Measurements from ENCODE around the gene MAPK4.

MAPK4 gene

DNA sequence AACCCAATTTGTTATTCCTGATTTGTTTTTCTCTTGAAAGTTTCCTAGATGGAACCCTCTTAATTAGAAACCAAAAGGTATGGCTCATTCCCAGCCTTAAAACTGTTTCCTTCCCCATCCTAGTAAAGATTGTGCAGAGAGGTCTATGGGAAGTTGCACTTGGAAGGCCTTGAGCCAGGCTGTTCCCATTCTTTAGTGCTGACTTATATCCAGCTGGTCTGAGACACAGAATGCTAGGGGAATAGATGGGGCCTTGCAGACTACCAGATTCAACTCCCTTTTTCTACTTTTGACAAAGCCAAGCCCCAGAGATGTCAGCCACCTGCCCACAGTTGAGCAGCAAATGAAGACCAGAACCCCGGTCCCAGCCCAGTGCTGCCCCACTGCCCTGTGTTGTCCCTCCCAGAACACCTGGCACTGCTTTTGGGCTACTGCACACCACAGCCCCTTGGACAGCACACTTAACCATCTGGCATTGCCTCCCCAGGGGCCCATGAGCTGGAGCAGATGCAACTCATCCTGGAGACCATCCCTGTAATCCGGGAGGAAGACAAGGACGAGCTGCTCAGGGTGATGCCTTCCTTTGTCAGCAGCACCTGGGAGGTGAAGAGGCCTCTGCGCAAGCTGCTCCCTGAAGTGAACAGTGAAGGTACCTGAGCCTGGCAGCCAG is 161.7 kb downstream of the MAPK4 start:
- no peak for DNase-seq (ENCODE audit: low read depth)

DNA sequence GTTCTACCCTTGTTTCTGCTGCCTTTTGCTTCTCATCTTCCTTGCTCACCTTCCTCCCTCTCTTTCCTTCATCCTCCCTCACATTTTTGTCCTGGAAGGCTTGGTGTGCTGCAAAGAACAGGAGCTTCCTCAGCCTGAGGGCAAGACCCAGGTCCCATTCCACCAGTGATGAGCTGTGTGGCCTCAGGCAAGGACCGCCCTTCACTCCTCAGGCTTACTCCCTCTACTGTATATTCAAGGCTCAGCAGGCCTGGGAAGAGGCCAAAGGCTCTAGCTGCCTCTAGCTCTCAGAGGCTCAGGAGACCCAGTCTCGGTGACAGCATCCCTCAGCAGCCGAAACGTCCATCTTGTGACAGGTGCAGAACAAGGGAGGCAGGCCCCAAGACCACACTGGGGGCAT is 162.4 kb downstream of the MAPK4 start:
- no peak for DNase-seq (ENCODE audit: low read depth)

DNA sequence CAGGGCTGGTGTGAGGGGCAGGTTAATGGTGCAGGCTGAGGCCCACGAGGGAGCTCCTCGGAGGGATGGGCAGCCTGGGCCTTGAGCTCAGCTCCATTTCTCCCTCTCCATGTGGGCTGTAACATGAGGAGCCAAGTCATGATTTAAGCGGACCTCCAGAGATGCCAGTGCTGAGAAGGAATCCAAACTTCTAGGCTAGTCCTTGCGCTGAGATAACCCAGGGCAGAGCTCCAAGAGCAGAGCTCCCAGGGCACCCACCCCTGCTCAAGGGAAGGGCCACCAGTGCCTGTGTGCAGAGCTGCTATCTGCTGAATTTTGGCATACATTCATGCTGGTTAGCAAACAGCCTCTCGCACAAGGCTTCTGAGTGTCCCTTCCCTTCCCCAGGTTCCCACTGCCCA is 164.9 kb downstream of the MAPK4 start:
- no peak for DNase-seq (ENCODE audit: low read depth)

DNA sequence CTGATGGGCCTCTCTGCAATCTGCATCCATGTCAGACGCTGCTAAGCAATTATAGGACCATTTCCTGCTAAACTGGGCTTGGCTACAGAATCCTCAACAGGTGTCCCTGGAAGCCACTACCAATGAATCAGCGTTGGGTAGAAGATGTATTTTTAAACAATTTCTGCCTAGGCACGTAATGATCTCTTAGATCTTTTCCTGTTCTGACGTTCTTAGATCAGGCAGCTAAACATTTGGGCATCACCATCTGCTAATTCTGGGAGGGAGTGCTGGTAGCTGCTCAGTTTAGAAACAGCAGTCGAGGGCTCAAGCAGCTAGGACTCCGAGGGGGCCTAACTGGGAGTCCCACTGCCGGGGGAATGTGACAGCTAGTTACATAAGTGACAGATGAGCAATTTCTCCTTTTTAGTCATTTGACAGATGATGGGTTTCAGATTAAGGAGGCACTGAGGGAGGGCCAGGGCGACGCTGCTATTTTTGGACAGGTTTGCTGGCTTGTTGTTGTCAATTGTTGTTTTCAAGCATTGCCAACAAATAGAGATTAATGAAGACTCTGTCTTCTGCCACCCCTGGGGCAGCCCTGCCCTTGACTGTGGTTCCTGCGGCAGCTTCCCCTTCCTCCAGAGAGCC is 167.2 kb downstream of the MAPK4 start:
- no peak for DNase-seq (ENCODE audit: low read depth)

DNA sequence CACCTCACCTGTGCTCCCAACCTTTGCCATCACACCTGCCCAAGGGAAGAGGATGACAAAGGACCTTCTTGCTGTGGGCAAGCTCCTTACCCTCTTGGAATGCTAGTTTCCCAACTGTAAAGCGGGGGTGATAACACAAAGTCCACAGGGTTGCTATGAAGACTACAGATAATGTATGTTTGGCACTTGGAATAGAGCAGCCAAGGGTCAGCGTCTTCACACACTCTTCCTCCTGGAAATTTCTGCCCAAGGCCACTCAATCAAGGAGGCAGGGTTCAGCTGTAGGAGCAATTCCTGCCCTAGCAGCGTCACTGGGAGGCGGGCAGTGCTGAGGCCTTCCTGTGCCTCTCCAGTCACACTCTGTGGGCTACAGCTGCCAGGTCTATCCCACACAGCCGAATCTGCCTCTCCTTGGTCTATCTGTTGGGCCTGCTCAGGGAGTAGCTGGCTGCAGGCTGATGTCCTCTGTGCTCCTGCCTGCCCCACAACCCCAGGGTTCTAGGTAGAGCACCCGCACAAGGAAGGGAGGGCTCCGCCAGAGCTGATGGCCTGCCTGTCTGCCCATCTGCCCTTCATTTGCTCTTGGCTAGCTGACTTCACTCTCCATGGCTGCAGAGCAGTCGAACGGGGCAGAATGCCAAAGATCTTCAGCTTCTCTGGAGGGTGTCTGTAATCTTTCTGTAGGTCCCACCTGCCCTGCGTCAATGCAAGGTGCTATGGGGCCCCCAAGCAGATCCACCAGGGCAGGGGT is 168.0 kb downstream of the MAPK4 start:
- DNase-seq (ENCODE audit: low read depth) = no peak

DNA sequence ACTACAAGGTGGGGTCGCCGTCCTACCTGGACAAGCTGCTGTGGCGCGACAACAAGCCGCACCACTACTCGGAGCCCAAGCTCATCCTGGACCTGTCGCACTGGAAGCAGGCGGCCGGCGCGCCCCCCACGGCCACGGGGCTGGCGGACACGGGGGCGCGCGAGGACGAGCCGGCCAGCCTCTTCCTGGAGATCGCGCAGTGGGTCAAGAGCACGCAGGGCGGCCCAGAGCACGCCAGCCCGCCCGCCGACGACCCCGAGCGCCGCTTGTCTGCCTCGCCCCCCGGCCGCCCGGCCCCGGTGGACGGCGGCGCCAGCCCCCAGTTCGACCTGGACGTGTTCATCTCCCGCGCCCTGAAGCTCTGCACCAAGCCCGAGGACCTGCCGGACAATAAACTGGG is 169.5 kb downstream of the MAPK4 start:
- no peak for DNase-seq (ENCODE audit: low read depth)

DNA sequence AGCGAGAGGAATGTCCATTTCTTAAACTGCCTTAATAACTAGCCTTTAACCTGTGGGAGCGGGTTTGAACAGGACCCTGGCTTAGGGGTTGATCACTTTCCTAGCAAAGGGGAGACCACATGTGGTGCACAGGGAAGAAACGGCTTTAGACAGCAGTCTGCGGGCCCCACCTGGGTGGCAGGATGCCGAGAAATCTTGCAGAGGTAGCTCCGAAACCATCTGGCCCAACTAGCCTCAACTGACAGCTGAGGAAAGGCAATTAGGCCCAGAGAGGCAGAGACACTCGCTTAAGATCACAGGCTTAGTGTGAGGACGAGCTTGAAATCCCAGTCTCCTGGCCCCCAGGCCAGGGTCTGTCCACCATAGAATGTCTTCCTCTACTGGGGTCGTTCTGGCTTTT is 170.1 kb downstream of the MAPK4 start:
- DNase-seq (ENCODE audit: low read depth) = no peak

DNA sequence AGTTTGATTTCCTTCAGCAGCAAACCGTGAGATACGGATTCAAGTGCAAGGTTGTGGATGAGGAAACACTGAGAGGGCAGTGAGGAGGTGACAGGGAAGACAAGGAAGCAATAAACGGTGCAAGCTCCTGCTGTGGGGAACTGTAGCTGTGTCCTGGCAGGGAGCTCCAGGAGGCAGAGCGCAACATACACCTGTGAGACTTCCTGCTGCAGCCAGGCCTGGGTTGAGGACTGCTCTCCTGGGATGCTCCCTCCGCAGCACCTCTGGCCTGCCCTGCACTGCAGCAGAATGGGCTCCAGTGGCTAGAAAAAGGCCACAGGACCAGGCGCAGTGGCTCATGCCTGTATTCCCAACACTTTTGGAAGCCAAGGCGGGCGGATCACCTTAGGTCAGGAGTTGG is 174.5 kb downstream of the MAPK4 start:
- DNase-seq (ENCODE audit: low read depth) = no peak

DNA sequence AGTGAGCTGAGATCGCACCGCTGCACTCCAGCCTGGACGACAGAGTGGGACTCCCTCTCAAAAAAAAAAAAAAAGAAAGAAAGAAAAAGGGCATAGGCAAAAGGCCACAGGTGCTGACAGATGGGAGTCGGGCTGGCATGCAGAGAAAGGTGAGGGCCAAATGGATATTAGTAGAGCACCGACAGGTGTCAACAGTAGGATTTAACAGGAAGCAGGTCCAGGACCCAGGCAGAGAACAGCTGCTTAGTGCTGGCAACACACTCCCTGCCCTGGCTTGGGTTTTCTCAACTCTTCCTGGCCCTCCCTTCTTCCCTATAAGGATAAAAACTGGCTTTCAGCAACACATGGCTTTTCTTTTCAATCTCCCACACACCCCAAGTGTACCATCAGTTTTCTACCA is 175.0 kb downstream of the MAPK4 start:
- no peak for DNase-seq (ENCODE audit: low read depth)

DNA sequence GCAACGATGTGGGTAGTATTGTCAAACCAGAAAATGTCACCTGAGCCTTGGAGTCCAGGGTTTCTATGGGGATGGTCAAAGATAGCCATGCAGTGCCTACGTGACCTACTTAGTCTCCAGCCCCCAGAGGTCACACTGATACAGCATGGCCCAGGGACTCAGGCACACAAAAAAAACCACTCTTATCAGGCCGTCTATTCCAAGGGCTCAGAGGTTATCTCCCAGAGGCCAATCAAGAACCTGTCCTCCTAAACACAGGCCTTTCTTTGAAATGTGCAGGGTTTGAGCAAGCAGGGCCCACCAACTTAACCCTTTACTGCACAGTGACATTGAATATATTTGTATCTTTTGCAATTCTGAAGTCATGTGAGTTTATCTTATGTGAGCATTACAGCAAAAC is 177.2 kb downstream of the MAPK4 start:
- DNase-seq (ENCODE audit: low read depth) = no peak

DNA sequence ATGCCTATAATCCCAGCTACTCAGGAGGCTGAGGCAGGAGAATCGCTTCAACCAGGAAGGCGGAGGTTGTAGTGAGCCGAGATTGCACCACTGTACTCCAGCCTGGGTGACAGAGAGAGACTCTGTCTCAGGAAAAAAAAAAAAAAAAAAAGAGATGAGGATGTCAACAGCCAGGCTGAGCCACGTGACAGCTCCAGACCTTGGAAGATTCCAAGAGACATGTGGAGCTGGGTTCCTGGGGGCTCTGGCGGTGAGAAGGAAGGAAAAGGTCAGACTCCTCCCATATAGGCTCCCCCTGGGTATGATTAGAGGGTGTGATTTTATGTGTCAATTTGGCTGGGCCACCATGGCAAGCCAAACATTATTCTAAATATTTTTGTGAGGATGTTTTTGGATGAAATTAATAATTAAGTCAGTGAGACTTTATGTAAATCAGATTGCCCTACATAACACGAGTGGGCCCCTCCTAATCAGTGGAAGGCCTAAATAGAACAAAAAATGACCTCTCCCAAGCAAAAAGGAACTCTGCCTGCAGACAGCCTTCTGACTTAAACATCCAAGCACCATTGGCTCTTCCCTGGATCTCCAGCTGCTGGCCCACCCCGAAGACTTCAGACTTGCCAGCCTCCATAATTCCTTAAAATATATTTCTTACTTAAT is 178.3 kb downstream of the MAPK4 start:
- DNase-seq (ENCODE audit: low read depth) = no peak

DNA sequence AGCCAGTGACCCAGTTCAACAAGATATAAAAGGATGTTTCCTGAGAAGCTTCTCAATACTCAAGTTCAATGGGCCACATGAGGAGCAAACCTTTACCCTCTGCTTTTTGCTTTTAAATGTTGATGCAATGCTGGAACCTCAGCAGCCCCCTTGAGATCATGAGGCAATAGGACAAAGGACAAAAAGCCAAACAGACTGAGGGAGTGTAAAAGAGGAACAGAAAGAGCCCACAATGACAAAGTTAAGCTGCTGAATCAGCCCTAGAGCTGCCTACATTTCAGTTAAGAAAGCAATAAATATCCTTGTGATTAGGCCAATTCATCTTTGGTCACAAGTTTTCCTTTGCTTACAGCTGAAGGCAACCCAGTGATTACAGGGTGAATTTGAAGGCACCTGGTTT is 183.1 kb downstream of the MAPK4 start:
- DNase-seq (ENCODE audit: low read depth) = no peak

DNA sequence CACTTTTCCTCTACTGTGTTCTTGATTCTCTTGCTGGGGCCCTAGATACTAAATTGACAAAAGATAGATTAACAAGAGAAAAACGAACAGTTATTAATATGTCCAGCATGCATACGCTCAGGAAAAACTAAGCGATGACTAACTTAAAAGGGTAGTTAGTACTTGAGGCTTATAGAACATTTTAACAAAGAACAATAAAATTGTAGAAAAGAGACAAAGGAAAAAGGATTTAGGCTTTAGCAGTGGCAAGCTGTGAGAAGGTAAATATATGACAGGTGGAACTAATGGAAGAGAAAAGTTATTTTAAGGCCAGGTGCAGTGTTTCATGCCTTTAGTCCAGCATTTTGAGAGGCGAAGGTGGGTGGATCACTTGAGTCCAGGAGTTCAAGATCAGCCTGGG is 184.4 kb downstream of the MAPK4 start:
- DNase-seq (ENCODE audit: low read depth) = no peak

DNA sequence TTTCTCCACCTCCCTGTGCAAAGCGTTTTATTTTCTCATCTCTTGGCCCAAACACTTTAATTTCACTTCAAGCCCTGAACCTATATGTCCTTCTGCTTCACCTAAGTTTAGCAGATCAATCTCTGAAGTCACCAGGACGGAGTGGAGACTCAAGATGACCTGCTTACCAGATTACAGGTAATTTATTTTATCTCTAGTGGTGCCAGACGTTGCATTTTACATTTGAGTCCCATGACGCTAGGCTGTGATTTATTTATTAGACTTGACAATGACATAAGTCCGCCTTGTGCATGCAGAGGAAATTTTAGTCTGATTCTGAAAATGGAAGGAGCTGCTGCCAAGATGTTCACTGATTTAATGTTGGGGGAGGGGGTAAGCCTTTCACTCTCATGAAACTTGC is 186.1 kb downstream of the MAPK4 start:
- no peak for DNase-seq (ENCODE audit: low read depth)

DNA sequence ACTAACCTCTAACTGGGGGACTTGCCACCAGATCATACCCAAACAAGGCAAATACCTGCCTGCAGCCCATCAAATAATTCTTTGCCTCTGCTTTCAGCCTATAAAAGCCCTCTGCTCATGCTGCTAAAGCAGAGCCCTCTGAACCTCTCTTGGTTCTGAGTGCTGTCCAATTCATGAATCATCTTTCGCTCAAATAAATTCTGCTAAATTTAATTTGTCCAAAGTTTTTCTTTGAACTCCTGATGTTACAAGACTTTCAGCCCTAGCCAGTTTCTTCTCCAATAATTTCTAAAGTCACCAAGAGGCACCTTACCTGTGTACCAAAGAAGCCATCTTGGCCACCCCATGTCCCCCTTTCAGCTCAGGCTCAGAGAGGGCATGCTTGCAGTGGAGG is 188.0 kb downstream of the MAPK4 start:
- DNase-seq (ENCODE audit: low read depth) = no peak

DNA sequence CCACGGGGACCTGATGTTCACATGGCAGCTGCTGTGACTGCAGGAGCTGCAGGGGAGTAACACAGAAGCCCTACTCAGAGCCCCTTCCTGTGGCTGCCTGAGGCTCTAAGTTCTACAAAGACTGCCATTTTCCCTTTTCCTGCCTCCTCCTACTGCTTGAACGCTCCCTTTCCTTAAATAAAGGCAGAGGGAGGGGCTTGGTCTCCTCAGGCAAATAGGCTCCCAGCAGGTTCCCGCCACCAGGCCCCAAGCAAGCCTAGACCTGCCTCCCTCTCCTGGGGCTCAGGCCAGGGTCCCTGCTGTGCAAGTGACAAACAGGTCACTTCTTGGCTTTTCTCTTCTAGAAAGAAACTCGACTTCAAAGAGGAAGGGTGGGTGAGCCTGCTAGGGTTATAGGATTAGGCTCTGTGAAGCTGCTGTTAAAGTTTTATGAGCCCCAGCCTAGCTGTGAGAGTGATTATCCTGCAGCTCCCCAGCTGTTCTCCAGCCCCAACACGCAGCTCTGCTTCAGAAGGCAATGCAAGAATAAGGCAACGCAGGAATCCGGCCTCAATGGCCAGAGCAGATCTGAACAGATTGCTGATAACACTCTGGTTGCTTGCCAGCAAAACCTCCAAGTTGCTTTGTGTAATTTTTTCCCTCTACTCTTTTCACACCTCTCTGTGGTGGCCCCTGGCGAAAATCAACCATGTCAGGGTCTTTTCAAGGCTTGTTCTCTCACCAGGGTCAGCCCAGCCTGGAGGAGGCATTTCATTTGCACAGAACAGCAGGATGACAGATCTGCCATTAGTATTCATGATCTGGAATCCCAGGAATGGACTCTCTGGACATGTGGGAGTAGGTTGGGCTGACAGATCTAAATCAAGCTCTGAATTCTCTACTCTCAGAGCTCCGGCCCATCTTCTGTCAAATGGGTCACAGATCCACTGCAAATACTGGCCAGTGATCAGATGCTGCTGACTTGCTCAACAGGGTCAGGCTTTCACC is 188.6 kb downstream of the MAPK4 start:
- no peak for DNase-seq (ENCODE audit: low read depth)

DNA sequence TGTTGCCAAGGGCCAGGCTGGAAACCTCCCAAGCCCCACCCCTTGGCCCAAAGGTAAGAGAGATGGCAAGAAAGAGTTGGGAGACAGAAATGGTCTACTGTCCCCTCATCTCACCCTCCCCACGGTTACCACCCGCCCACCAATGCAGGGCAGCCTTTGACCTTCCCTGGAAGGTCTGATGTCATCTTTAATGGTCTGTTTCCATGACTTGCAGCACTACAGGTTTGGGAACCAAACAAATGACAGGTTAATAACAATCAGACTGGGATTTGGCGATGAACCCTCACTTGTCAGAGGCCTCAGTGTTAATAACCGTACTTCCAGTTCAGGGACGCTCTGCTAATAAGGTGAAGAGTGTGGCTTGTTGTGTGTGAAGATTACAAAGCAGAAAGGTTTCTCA is 189.5 kb downstream of the MAPK4 start:
- DNase-seq (ENCODE audit: low read depth) = no peak

DNA sequence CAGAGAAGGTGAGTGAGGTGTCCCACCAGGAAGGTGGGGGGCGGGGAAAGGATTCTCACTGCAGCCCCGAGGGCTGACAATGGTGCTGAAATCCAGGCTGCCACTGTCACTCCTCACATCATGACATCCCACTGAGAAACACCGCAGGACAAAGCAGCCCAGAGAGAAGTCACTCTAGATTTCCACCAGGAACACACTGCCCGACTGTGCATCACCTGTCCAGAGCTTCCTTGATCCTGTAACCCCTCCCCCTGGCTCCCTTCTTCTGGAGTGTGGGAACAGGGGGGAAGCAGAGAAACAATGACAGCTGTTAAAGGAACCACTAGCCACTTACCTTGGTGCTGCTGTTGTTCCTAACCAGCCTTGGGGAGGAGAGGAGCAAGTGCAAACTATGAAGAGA is 190.1 kb downstream of the MAPK4 start:
- DNase-seq (ENCODE audit: low read depth) = no peak

DNA sequence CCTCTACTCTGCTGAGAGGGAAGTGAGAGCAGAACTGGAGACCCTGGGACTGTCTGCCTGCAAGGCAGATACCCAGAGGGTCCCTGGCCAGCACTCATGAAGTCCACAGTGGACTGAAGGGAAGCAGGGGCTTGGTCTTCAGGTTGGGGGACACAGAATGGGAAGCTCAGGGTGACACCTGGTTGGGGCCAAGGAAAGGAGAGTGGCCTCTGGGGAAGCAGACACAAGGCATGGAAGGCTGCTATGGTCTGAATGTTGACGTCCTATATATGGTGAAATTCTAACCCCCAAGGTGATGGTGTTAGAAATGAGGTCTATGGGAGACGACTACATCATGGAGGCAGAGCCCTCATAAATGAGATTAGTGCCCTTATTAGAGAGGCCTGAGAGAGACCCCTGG is 190.7 kb downstream of the MAPK4 start:
- no peak for DNase-seq (ENCODE audit: low read depth)

DNA sequence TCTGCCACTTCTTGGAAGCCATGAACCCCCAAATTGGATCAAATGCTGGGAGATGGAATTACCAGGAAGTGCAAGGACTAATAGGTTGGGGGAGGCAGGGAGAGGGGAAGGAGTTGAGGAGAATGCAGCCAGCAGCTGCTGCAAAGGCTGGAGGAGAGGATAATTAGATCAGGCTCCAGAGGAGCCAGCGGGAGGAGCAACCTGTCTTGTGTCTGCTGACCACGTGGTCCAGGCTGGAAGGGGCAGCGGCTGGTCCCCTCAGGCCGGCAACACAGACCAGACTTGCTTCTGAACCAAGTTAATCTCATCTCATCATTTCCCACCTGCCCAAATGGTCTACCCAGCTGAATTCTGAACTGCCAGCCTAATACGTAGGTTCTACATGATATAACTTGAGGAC is 191.6 kb downstream of the MAPK4 start:
- DNase-seq (ENCODE audit: low read depth) = no peak

DNA sequence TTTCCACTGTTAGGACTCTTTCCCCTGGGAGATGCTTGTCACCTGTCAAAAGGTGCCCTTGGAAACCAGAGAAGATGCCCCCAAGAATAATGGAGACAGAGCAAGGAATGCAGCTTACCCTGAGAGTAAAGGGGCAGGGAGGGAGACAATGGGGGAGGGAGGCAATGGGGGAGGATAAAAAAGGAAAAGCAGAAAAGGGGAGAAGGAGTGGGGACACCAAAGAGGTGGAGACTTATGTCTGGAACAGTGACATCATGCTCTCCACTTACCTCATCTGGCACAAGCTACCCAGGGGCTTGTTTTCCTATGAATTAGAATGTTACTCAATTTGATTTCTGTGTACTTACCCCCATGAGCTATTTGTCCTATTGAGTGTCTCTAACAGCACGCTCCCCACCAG is 192.1 kb downstream of the MAPK4 start:
- no peak for DNase-seq (ENCODE audit: low read depth)

DNA sequence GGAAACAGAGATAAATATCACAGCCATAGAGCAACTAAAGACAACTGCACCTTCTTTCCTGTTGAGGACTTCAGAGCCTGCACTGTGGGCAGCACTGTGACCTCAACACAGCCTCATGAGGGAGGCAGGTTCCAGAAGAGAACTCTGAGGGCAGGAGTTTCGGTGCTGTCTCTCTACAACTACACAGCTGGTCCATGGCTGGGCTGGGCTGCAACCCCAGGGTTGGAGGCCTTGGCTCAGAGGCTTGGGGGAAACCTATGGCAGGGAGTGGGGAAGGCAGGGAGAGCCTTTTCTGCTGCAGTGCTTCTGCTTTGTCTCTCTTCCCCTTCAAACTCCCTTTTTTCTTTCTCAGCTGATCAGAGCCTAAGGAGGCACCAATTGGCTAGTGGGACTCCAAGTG is 193.4 kb downstream of the MAPK4 start:
- DNase-seq (ENCODE audit: low read depth) = no peak
